Esophagus squamous epithelium (tissue), 5 donors: ENCODE data around the gene PRDM2. TPM values are rescaled to one million over a fixed set of nuclear protein-coding genes. Genes with fewer than 3 reads are reported as not detected.
"Not testable (repeated sequence)": the region's sequence is repeated elsewhere in the genome, so short reads cannot be mapped to it uniquely, and the experiment has no call there.

ENCODE experiments used
- DNase-seq: peaks from one replicate; lab custom pipeline; 2025; lab: John Stamatoyannopoulos, UW
- H3K27ac ChIP-seq, 4 donors: fragments of 200-600 bp; sonication (generic); one replicate each; pipeline ENCODE4 v1.5.1; 2016 to 2019; ENCODE audit warnings: mild to moderate bottlenecking in 1 of 4
- H3K27me3 ChIP-seq, 4 donors: fragments of 200-600 bp; sonication (generic); 1 replicate in 3 of 4; 2 replicates in 1 of 4; pipeline versions ENCODE4 v1.5.1 to v1.6.0; 2017 to 2021; ENCODE audit warnings: antibody characterized with exemption in 1 of 4
- H3K36me3 ChIP-seq, 3 donors: fragments of 200-600 bp; sonication (generic); one replicate each; pipeline ENCODE4 v1.5.1; 2016 to 2019
- H3K4me1 ChIP-seq, 3 donors: fragments of 200-600 bp; sonication (generic); one replicate each; pipeline ENCODE4 v1.5.1; 2017 to 2019
- H3K4me3 ChIP-seq, 4 donors: fragments of 200-600 bp; sonication (generic); 1 replicate in 3 of 4; 2 replicates in 1 of 4; pipeline ENCODE4 v1.5.1; 2016 to 2019; ENCODE audit warnings: mild to moderate bottlenecking in 2 of 4, moderate library complexity in 1 of 4
- H3K9me3 ChIP-seq, 3 donors: fragments of 200-600 bp; sonication (generic); one replicate each; pipeline ENCODE4 v1.5.1; 2016 to 2019
- CTCF ChIP-seq, 6 experiments: fragments of 450-650 bp in 4 of 6; fragments of 200-600 bp in 2 of 6; sonication (generic) in 2 of 6; IDR thresholded peaks; one replicate each; pipeline ENCODE4 v1.5.1; 2016 to 2019; ENCODE audit warnings: antibody characterized with exemption in 6 of 6, mild to moderate bottlenecking in 4 of 6, moderate library complexity in 4 of 6
- POLR2A ChIP-seq, 4 donors: fragments of 450-650 bp; IDR thresholded peaks; one replicate each; pipeline ENCODE4 v1.6.1; 2017; ENCODE audit warnings: antibody characterized with exemption in 4 of 4, mild to moderate bottlenecking in 4 of 4, moderate library complexity in 3 of 4
- WGBS, 2 donors: methylation state at CpG; one replicate each; pipeline ENCODE4 v1.1.5; 2018; 5-methylcytosine and 5-hydroxymethylcytosine counted together
- intact Hi-C: fragments of 100-400 bp; cut with DNase I; formaldehyde crosslinking; loops from one replicate; pipeline ENCODE4 v1.15.0; 2022
- total RNA-seq, 4 donors: library from RNA; depleted of rRNA; stranded (reverse); fragments of >200 nt; gene quantifications; one replicate each; pipeline ENCODE4 v1.1.0, GENCODE V29; 2016
- donor health status: DM: yes; HTN: yes; CAD: no.

Gene PRDM2
- total RNA-seq, 4 donors from 2014 or later: 19.2 to 37.4 (median 26.2) TPM

- WGBS, 2 donors: 84 to 87% methylated on average over 3 of the region's 3 CpGs
- Histone ChIP-seq H3K27me3 (no peaks in the 10 kb centered on the region), H3K4me1 (no peaks in the 10 kb centered on the region), H3K9me3 (no peaks in the 10 kb centered on the region), H3K27ac (no peak overlapping the region), H3K36me3 (no peaks in the 10 kb centered on the region), H3K4me3 (no peak overlapping the region)
- intact Hi-C loops: no loop called here
- no peak for DNase-seq
- TF ChIP-seq POLR2A (IDR thresholded peaks at IDR 0.05) (no peak), CTCF (IDR thresholded peaks at IDR 0.05) (peak in 3 of 6 experiments; percentile 14 to 26 (median 21))
Observed at GRCh38 chr1:13714851-13715250, 14.9 kb downstream of the PRDM2 start.

- H3K27me3 ChIP-seq, DNase-seq, H3K36me3 ChIP-seq, H3K4me1 ChIP-seq, intact Hi-C loops, H3K4me3 ChIP-seq, H3K27ac ChIP-seq, H3K9me3 ChIP-seq: not testable (repeated sequence)
- WGBS, 2 donors: 81 to 83% methylated on average over 7 of the region's 9 CpGs
Observed at GRCh38 chr1:13715616-13716287, 15.8 kb downstream of the PRDM2 start.

- no peaks in the 10 kb centered on the region for H3K27me3 ChIP-seq
Observed at GRCh38 chr1:13722808-13723360, 22.9 kb downstream of the PRDM2 start.

GRCh38 chr1:13723810-13724209 lies 23.8 kb downstream of the PRDM2 start:
- peaks cover 0 to 25% (median 10%) of the 10 kb centered on the region in 3 donors for H3K4me1 ChIP-seq
- H3K4me3 ChIP-seq: no peak overlapping the region
- intact Hi-C loops: no loop called here
- TF ChIP-seq POLR2A (IDR thresholded peaks at IDR 0.05) (no peak), CTCF (IDR thresholded peaks at IDR 0.05) (no peak)
- 54% methylated on average over 2 of the region's 4 CpGs; no CpG with 5 or more reads in 1 of the 2 donors for WGBS, 2 donors
- no peaks in the 10 kb centered on the region for H3K27me3 ChIP-seq
- no peaks in the 10 kb centered on the region for H3K9me3 ChIP-seq
- no peak for DNase-seq
- no peaks in the 10 kb centered on the region for H3K36me3 ChIP-seq
- peak overlapping the region in 2 of 4 donors; percentile 28 to 52 for H3K27ac ChIP-seq

More at GRCh38 chr1:13722808-13723360, 22.9 kb downstream of the PRDM2 start:
- Histone ChIP-seq H3K9me3 (no peaks in the 10 kb centered on the region), H3K36me3 (no peaks in the 10 kb centered on the region), H3K4me3 (no peak overlapping the region), H3K4me1 (peaks cover 0 to 25% (median 10%) of the 10 kb centered on the region in 3 donors), H3K27ac (no peak overlapping the region)
- WGBS, 2 donors: 68 to 91% methylated on average over 7 of the region's 7 CpGs
- DNase-seq: no peak
- intact Hi-C loops: no loop called here
- no peak for TF ChIP-seq POLR2A (IDR thresholded peaks at IDR 0.05)
- no peak for TF ChIP-seq CTCF (IDR thresholded peaks at IDR 0.05)

GRCh38 chr1:13725714-13726175 lies 25.8 kb downstream of the PRDM2 start:
- Histone ChIP-seq H3K27me3 (no peaks in the 10 kb centered on the region), H3K36me3 (no peaks in the 10 kb centered on the region), H3K9me3 (no peaks in the 10 kb centered on the region), H3K4me3 (no peak overlapping the region), H3K27ac (no peak overlapping the region), H3K4me1 (peaks cover 0 to 37% (median 13%) of the 10 kb centered on the region in 3 donors)
- 31 to 48% methylated on average over 4 of the region's 4 CpGs for WGBS, 2 donors
- DNase-seq: no peak
- intact Hi-C loops: no loop called here
- TF ChIP-seq POLR2A (IDR thresholded peaks at IDR 0.05) (no peak), CTCF (IDR thresholded peaks at IDR 0.05) (peak in 5 of 6 experiments; percentile 38 to 65 (median 51))
